ENCODE measurements around the gene PPP1R37. TPM values are rescaled to one million over a fixed set of nuclear protein-coding genes. Genes with fewer than 3 reads are reported as not detected.

PPP1R37 gene
- polyA plus RNA-seq, 1 donor from 2014 or later = 53.7 TPM

- Histone ChIP-seq H3K79me2 (replicated peaks; ENCODE audit: insufficient read depth, low read length) (no peaks in the 10 kb centered on the region), H3F3A (ENCODE audit: insufficient read depth, low read length, poor library complexity, severe bottlenecking) (no peaks in the 10 kb centered on the region), H3K36me3 (ENCODE audit: insufficient read depth, low read length) (no peaks in the 10 kb centered on the region), H4K20me1 (ENCODE audit: insufficient read depth) (no peaks in the 10 kb centered on the region), H3K9me3 (ENCODE audit: low read length) (no peaks in the 10 kb centered on the region), H3K4me2 (ENCODE audit: low read length) (no peak overlapping the region), H3K9me2 (ENCODE audit: insufficient read depth, low read length) (no peaks in the 10 kb centered on the region), H3K9ac (ENCODE audit: low read length) (no peak overlapping the region), H3K27ac (ENCODE audit: low read length) (no peak overlapping the region), H3K4me3 (ENCODE audit: low read length) (no peak overlapping the region), H2AFZ (ENCODE audit: low read depth, low read length) (no peak overlapping the region), H3K27me3 (ENCODE audit: insufficient read depth, low read depth, low read length) (peaks cover 12% of the 10 kb centered on the region)
- no peak for TF ChIP-seq CTCF (IDR thresholded peaks at IDR 0.05; ENCODE audit: poor library complexity, severe bottlenecking)
- no peak for TF ChIP-seq TAF1 (IDR thresholded peaks at IDR 0.05; ENCODE audit: low read depth)
- TF ChIP-seq SMC3 (conservative IDR thresholded peaks at IDR 0.05; ENCODE audit: poor library complexity) = no peak
- no peak for TF ChIP-seq RAD21 (conservative IDR thresholded peaks at IDR 0.05)
Observed at GRCh38 chr19:45147835-45148676, 55.1 kb downstream of the PPP1R37 start.

GRCh38 chr19:45149129-45149528 is 56.1 kb downstream of the PPP1R37 start:
- Histone ChIP-seq H3K4me3 (ENCODE audit: low read length) (no peak overlapping the region), H3K9me3 (ENCODE audit: low read length) (no peaks in the 10 kb centered on the region), H2AFZ (ENCODE audit: low read depth, low read length) (no peak overlapping the region), H3K9ac (ENCODE audit: low read length) (no peak overlapping the region), H3K27me3 (ENCODE audit: insufficient read depth, low read depth, low read length) (peaks cover 20% of the 10 kb centered on the region), H3F3A (ENCODE audit: insufficient read depth, low read length, poor library complexity, severe bottlenecking) (no peaks in the 10 kb centered on the region), H3K79me2 (replicated peaks; ENCODE audit: insufficient read depth, low read length) (no peaks in the 10 kb centered on the region), H3K27ac (ENCODE audit: low read length) (no peak overlapping the region), H4K20me1 (ENCODE audit: insufficient read depth) (no peaks in the 10 kb centered on the region), H3K9me2 (ENCODE audit: insufficient read depth, low read length) (no peaks in the 10 kb centered on the region), H3K36me3 (ENCODE audit: insufficient read depth, low read length) (no peaks in the 10 kb centered on the region), H3K4me2 (ENCODE audit: low read length) (no peak overlapping the region)
- no peak for TF ChIP-seq SMC3 (conservative IDR thresholded peaks at IDR 0.05; ENCODE audit: poor library complexity)
- TF ChIP-seq CTCF (IDR thresholded peaks at IDR 0.05; ENCODE audit: poor library complexity, severe bottlenecking) = no peak
- TF ChIP-seq RAD21 (conservative IDR thresholded peaks at IDR 0.05) = no peak
- TF ChIP-seq REST (IDR thresholded peaks at IDR 0.05; ENCODE audit: borderline replicate concordance) = no peak
- TF ChIP-seq MXI1 (conservative IDR thresholded peaks at IDR 0.05; ENCODE audit: poor library complexity, severe bottlenecking) = no peak
- no peak for TF ChIP-seq EP300 (conservative IDR thresholded peaks at IDR 0.05; ENCODE audit: poor library complexity, severe bottlenecking)
- no peak for TF ChIP-seq EZH2 (IDR thresholded peaks at IDR 0.05; ENCODE audit: borderline replicate concordance, insufficient read depth, low read length, poor library complexity, severe bottlenecking)
- TF ChIP-seq POLR2AphosphoS5 (IDR thresholded peaks at IDR 0.05) = no peak
- no peak for TF ChIP-seq TAF1 (IDR thresholded peaks at IDR 0.05; ENCODE audit: low read depth)
